ENCODE measurements around the gene OR2A14. TPM values are rescaled to one million over a fixed set of nuclear protein-coding genes. Genes with fewer than 3 reads are reported as not detected.
A peak's percentile ranks its signal among the peaks of the same experiment; 100 is the strongest.
"Not testable (repeated sequence)": the region's sequence is repeated elsewhere in the genome, so short reads cannot be mapped to it uniquely, and the experiment has no call there.

The OR2A14 gene
- total RNA-seq, 1 donor from 2014 or later: not detected

GRCh38 chr7:144148224-144148827, 25.4 kb downstream of the OR2A14 start:
- no peak for DNase-seq (ENCODE audit: low read depth in 2 of 2)

GRCh38 chr7:144158861-144159260, 35.9 kb downstream of the OR2A14 start:
- DNase-seq (ENCODE audit: low read depth in 2 of 2): no peak

- DNase-seq (ENCODE audit: low read depth in 2 of 2): no peak
These were observed 41.8 kb downstream of the OR2A14 start for GRCh38 chr7:144164784-144165183.

GRCh38 chr7:144171594-144172350, 48.8 kb downstream of the OR2A14 start:
- not testable (repeated sequence) for DNase-seq (ENCODE audit: low read depth in 2 of 2)

- DNase-seq (ENCODE audit: low read depth in 2 of 2): no peak
These were observed 51.6 kb downstream of the OR2A14 start for GRCh38 chr7:144174613-144175012.

GRCh38 chr7:144178380-144179164, 55.6 kb downstream of the OR2A14 start:
- DNase-seq (ENCODE audit: low read depth in 2 of 2): peak; percentile 4 to 23

GRCh38 chr7:144179165-144179479, 56.1 kb downstream of the OR2A14 start:
- not testable (repeated sequence) for DNase-seq (ENCODE audit: low read depth in 2 of 2)

Other genes starting within 250 kb of the OR2A14 start
- gene TCAF1, start 221.0 kb upstream of the OR2A14 start, total RNA-seq: 32.7 and 41.2 TPM in 2 replicates
- gene OR2F2, start 187.9 kb upstream of the OR2A14 start, total RNA-seq: not detected in 2 replicates
- under 0.01 TPM in 1 of 2 replicates, not detected in the other for gene OR2F1, start 168.3 kb upstream of the OR2A14 start, total RNA-seq
- gene OR6B1, start 122.9 kb upstream of the OR2A14 start, total RNA-seq: not detected in 2 replicates
- not detected in 2 replicates for gene OR2A5, start 74.2 kb upstream of the OR2A14 start, total RNA-seq
- not detected in 2 replicates for gene OR2A25, start 53.4 kb upstream of the OR2A14 start, total RNA-seq
- not detected in 2 replicates for gene OR2A12, start 36.9 kb upstream of the OR2A14 start, total RNA-seq
- not detected in 2 replicates for gene OR2A2, start 13.6 kb upstream of the OR2A14 start, total RNA-seq
- gene CTAGE4, start 60.3 kb downstream of the OR2A14 start, total RNA-seq: 0.13 TPM in 1 of 2 replicates, not detected in the other
- 0.13 TPM in 2 replicates for gene ARHGEF35, start 72.7 kb downstream of the OR2A14 start, total RNA-seq
- not detected in 2 replicates for gene OR2A42, start 116.4 kb downstream of the OR2A14 start, total RNA-seq
- gene OR2A7, start 141.6 kb downstream of the OR2A14 start, total RNA-seq: under 0.01 TPM in 1 of 2 replicates, not detected in the other
- under 0.01 and 0.13 TPM in 2 replicates for gene CTAGE8, start 146.1 kb downstream of the OR2A14 start, total RNA-seq
- gene OR2A1, start 189.2 kb downstream of the OR2A14 start, total RNA-seq: under 0.01 TPM in 2 replicates
- gene ARHGEF5, start 232.2 kb downstream of the OR2A14 start, total RNA-seq: 0.13 and 0.38 TPM in 2 replicates